Neural crest cell (in vitro differentiated cells): Measurements from ENCODE around the gene MRPL49. TPM values are rescaled to one million over a fixed set of nuclear protein-coding genes. Genes with fewer than 3 reads are reported as not detected.
A peak's percentile ranks its signal among the peaks of the same experiment; 100 is the strongest.

ENCODE experiments used
- DNase-seq: peaks from one replicate; pipeline ENCODE4 v3.0.0; 2021; ENCODE audit warnings: low read depth, mixed read lengths, low spot score
- H3K27ac Mint-ChIP-seq: one replicate; pipeline ENCODE4 v1.8.0; 2021; ENCODE audit warnings: mild to moderate bottlenecking, mixed read lengths; ENCODE audit not compliant: unreplicated experiment
- H3K27me3 Mint-ChIP-seq: 2 replicates; pipeline ENCODE4 v1.8.0; 2021; ENCODE audit warnings: low read depth, mild to moderate bottlenecking, mixed read lengths
- H3K36me3 Mint-ChIP-seq: 2 replicates; pipeline ENCODE4 v1.8.0; 2021; ENCODE audit warnings: low read depth, mild to moderate bottlenecking, mixed read lengths
- H3K4me1 Mint-ChIP-seq: 2 replicates; pipeline ENCODE4 v1.8.0; 2021; ENCODE audit warnings: mixed read lengths
- H3K4me3 Mint-ChIP-seq: one replicate; pipeline ENCODE4 v1.8.0; 2021; ENCODE audit warnings: mild to moderate bottlenecking, mixed read lengths
- H3K9me3 Mint-ChIP-seq: 2 replicates; pipeline ENCODE4 v1.8.0; 2021; ENCODE audit warnings: mixed read lengths
- CTCF ChIP-seq: fragments of 200-600 bp; sonication (generic); conservative IDR thresholded peaks from 2 replicates; pipeline ENCODE4 v1.5.0; 2021; ENCODE audit warnings: antibody characterized with exemption, mild to moderate bottlenecking
- total RNA-seq: library from RNA; stranded (reverse); gene quantifications from 2 replicates; pipeline ENCODE4 v1.2.1, GENCODE V29; 2021

Gene MRPL49
- total RNA-seq, 1 donor from 2014 or later: 50.3 TPM

DNA sequence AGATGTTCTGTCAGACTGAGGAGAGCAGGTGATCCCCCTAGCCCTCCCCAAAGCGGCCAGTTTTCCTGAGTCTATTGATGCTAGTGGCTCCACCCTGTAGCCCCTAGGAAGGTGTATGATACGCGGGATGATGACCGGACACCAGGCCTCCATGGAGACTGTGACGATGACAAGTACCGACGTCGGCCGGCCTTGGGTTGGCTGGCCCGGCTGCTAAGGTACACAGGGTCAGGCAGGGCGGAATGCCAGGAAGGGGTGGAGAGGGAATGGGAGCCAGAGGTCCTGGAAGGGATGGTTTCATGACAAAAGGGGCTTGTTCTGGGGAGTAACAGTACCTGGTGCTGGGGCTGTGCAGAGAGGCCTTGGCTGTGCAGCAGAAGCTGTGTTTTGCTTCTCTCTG is 34.9 kb upstream of the MRPL49 start:
- no peak overlapping the region for H3K27ac Mint-ChIP-seq
- no peaks in the 10 kb centered on the region for H3K9me3 Mint-ChIP-seq
- no peaks in the 10 kb centered on the region for H3K27me3 Mint-ChIP-seq
- H3K36me3 Mint-ChIP-seq: no peaks in the 10 kb centered on the region
- peak overlapping the region; percentile 47 for H3K4me3 Mint-ChIP-seq
- no peak for DNase-seq
- no peak for TF ChIP-seq CTCF
- H3K4me1 Mint-ChIP-seq: peaks cover 26% of the 10 kb centered on the region

GRCh38 chr11:65087827-65088226 is 34.3 kb upstream of the MRPL49 start:
- H3K9me3 Mint-ChIP-seq: no peaks in the 10 kb centered on the region

GRCh38 chr11:65089621-65090020 is 32.5 kb upstream of the MRPL49 start:
- no peak for TF ChIP-seq CTCF
- Mint-ChIP-seq H3K4me1 (peaks cover 10% of the 10 kb centered on the region), H3K36me3 (no peaks in the 10 kb centered on the region), H3K9me3 (no peaks in the 10 kb centered on the region), H3K27me3 (no peaks in the 10 kb centered on the region), H3K27ac (peak overlapping the region; percentile 62), H3K4me3 (peak overlapping the region; percentile 61)
- DNase-seq: no peak

More at GRCh38 chr11:65087827-65088226, 34.3 kb upstream of the MRPL49 start:
- DNase-seq: no peak
- H3K4me1 Mint-ChIP-seq: peaks cover 22% of the 10 kb centered on the region
- no peak overlapping the region for H3K27ac Mint-ChIP-seq
- TF ChIP-seq CTCF: no peak
- H3K36me3 Mint-ChIP-seq: no peaks in the 10 kb centered on the region
- no peaks in the 10 kb centered on the region for H3K27me3 Mint-ChIP-seq
- H3K4me3 Mint-ChIP-seq: peak overlapping the region; percentile 47

GRCh38 chr11:65090628-65091027 is 31.5 kb upstream of the MRPL49 start:
- TF ChIP-seq CTCF: no peak
- Mint-ChIP-seq H3K4me3 (peak overlapping the region; percentile 41), H3K9me3 (no peaks in the 10 kb centered on the region), H3K27ac (no peak overlapping the region), H3K27me3 (no peaks in the 10 kb centered on the region), H3K4me1 (peaks cover 3% of the 10 kb centered on the region), H3K36me3 (no peaks in the 10 kb centered on the region)
- no peak for DNase-seq

DNA sequence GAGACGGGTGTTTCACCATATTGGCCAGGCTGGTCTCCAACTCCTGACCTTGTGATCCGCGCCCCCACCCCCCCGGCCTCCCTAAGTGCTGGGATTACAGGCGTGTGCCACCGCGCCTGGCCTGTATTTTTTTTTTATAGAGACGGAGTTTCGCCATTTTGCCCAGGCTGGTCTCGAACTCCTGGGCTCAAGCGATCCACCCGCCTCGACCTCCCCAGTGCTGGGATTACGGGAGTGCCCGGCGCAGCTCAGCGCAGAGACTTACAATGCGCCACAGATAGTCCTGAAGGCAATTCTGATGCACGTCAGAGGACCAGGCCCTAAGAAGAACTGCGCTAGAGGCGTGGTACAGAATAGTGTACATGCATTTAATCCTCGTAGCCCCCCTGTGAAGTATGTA is 26.7 kb upstream of the MRPL49 start:
- Mint-ChIP-seq H3K27me3 (no peaks in the 10 kb centered on the region), H3K27ac (peak overlapping the region; percentile 99), H3K4me3 (peak overlapping the region; percentile 97), H3K9me3 (no peaks in the 10 kb centered on the region), H3K4me1 (peaks cover 4% of the 10 kb centered on the region), H3K36me3 (no peaks in the 10 kb centered on the region)
- no peak for TF ChIP-seq CTCF
- no peak for DNase-seq
